Fibroblast of lung (primary cell): ENCODE data around the gene ZBTB32. TPM values are rescaled to one million over a fixed set of nuclear protein-coding genes. Genes with fewer than 3 reads are reported as not detected.

Source experiments
- DNase-seq, 2 donors: peaks; one replicate each; pipeline versions ENCODE4 v3.0.0 to v3.0.0-alpha.2; 2010; ENCODE audit warnings: low read depth in 2 of 2
- H2AFZ ChIP-seq: 2 replicates; pipeline ENCODE4 v1.5.1; 2012; ENCODE audit warnings: low read length, control low read depth, inconsistent platforms
- H3K27ac ChIP-seq: 2 replicates; pipeline ENCODE4 v1.5.1; 2011; ENCODE audit warnings: low read length, control low read depth; ENCODE audit not compliant: insufficient read depth
- H3K27me3 ChIP-seq: 2 replicates; pipeline ENCODE4 v1.5.1; 2011; ENCODE audit warnings: mild to moderate bottlenecking, low read length; ENCODE audit not compliant: control insufficient read depth, insufficient read depth
- H3K36me3 ChIP-seq: 2 replicates; pipeline ENCODE4 v1.5.1; 2011; ENCODE audit warnings: low read length; ENCODE audit not compliant: control insufficient read depth, insufficient read depth
- H3K4me1 ChIP-seq: 2 replicates; pipeline ENCODE4 v1.5.1; 2011; ENCODE audit warnings: low read length; ENCODE audit not compliant: control insufficient read depth, insufficient read depth; ENCODE audit errors: extremely low read depth
- H3K4me2 ChIP-seq: 2 replicates; pipeline ENCODE4 v1.5.1; 2011; ENCODE audit warnings: low read length, control low read depth; ENCODE audit not compliant: insufficient read depth; ENCODE audit errors: extremely low read depth
- H3K4me3 ChIP-seq, 4 experiments: fragments of 200-600 bp in 1 of 4; sonication (generic) in 1 of 4; replicated peaks in 1 of 4; 2 replicates each; pipeline ENCODE4 v1.5.1; 2011 to 2016; ENCODE audit warnings: low read length in 4 of 4, low read depth in 3 of 4, mild to moderate bottlenecking in 3 of 4, control low read depth in 2 of 4, inconsistent platforms in 1 of 4, mixed read lengths in 1 of 4; ENCODE audit not compliant: insufficient read depth in 1 of 4; ENCODE audit errors: control extremely low read depth in 1 of 4
- H3K79me2 ChIP-seq: 2 replicates; pipeline ENCODE4 v1.5.1; 2012; ENCODE audit warnings: mild to moderate bottlenecking, low read length, inconsistent platforms; ENCODE audit not compliant: control insufficient read depth, insufficient read depth
- H3K9ac ChIP-seq: 2 replicates; pipeline ENCODE4 v1.5.1; 2011; ENCODE audit warnings: mild to moderate bottlenecking, low read length, control low read depth; ENCODE audit not compliant: insufficient read depth
- H3K9me3 ChIP-seq: 2 replicates; pipeline ENCODE4 v1.5.1; 2012; ENCODE audit warnings: low read depth, low read length; ENCODE audit not compliant: control insufficient read depth, insufficient read depth
- H4K20me1 ChIP-seq: 2 replicates; pipeline ENCODE4 v1.5.1; 2011; ENCODE audit warnings: low read length; ENCODE audit not compliant: control insufficient read depth, insufficient read depth; ENCODE audit errors: extremely low read depth
- CTCF ChIP-seq, 2 donors: IDR thresholded peaks in 1 of 2; conservative IDR thresholded peaks in 1 of 2; 1 replicate in 1 of 2; 2 replicates in 1 of 2; pipeline ENCODE4 v1.5.1; 2011 to 2012; ENCODE audit warnings: low read length in 2 of 2, control low read depth in 1 of 2, inconsistent platforms in 1 of 2, low read depth in 1 of 2, mild to moderate bottlenecking in 1 of 2
- EZH2 ChIP-seq: IDR thresholded peaks from 2 replicates; pipeline ENCODE4 v1.5.1; 2012; ENCODE audit warnings: low read length, control low read depth, mild to moderate bottlenecking; ENCODE audit errors: missing control alignments
- polyA plus RNA-seq, 2 donors: library from polyadenylated mRNA; depleted of rRNA in 1 of 2; stranded (reverse) in 1 of 2; unstranded in 1 of 2; fragments of >200 nt; gene quantifications; 2 replicates each; pipeline ENCODE4 v1.2.1, GENCODE V29; 2011 to 2012; ENCODE audit warnings: missing spikeins in 1 of 2
- total RNA-seq: library from RNA; depleted of rRNA; stranded (reverse); fragments of >200 nt; gene quantifications from 2 replicates; pipeline ENCODE4 v1.2.1, GENCODE V29; 2014

Gene ZBTB32
- total and polyA plus RNA-seq, 2 donors (not counting 1 experiment from before 2014, with no cell fraction given): not detected

GRCh38 chr19:35712567-35713505, 8.5 kb downstream of the ZBTB32 start:
- DNase-seq: no peak
- Histone ChIP-seq H3K36me3 (no peaks in the 10 kb centered on the region), H3K27me3 (peaks cover 2% of the 10 kb centered on the region), H3K9me3 (no peaks in the 10 kb centered on the region), H3K4me1 (peaks cover 3% of the 10 kb centered on the region), H3K4me2 (no peak overlapping the region), H3K9ac (no peak overlapping the region), H3K4me3 (no peak overlapping the region), H3K27ac (no peak overlapping the region), H4K20me1 (no peaks in the 10 kb centered on the region), H3K79me2 (no peaks in the 10 kb centered on the region), H2AFZ (no peak overlapping the region)
- TF ChIP-seq EZH2 (no peak), CTCF (conservative IDR thresholded peaks at IDR 0.05 in 1 of 2, IDR thresholded peaks at IDR 0.05 in 1 of 2; ENCODE audit: low read depth in 1 of 2, low read length in 2 of 2) (no peak)

GRCh38 chr19:35713506-35713850, 9.1 kb downstream of the ZBTB32 start:
- no peak overlapping the region for H3K9ac ChIP-seq

More at GRCh38 chr19:35713506-35713850, 9.1 kb downstream of the ZBTB32 start:
- peaks cover 3% of the 10 kb centered on the region for H3K79me2 ChIP-seq
- H3K27ac ChIP-seq: no peak overlapping the region
- H3K9me3 ChIP-seq: no peaks in the 10 kb centered on the region
- H3K4me1 ChIP-seq: peaks cover 3% of the 10 kb centered on the region
- H3K27me3 ChIP-seq: peaks cover 2% of the 10 kb centered on the region
- no peak overlapping the region for H3K4me2 ChIP-seq
- no peak for DNase-seq
- H3K4me3 ChIP-seq: no peak overlapping the region
- TF ChIP-seq CTCF (conservative IDR thresholded peaks at IDR 0.05 in 1 of 2, IDR thresholded peaks at IDR 0.05 in 1 of 2; ENCODE audit: low read depth in 1 of 2, low read length in 2 of 2) (no peak), EZH2 (no peak)
- H4K20me1 ChIP-seq: no peaks in the 10 kb centered on the region
- no peaks in the 10 kb centered on the region for H3K36me3 ChIP-seq
- H2AFZ ChIP-seq: no peak overlapping the region
